Measurements from ENCODE around the gene FAM83G.
"Not testable (repeated sequence)": the region's sequence is repeated elsewhere in the genome, so short reads cannot be mapped to it uniquely, and the experiment has no call there.

FAM83G gene

GRCh38 chr17:19004421-19005136 is at the start of gene FAM83G:
Gene FAM83G, minus strand, starts transcription at chr17:19004764. Its CDS starts 723 bp downstream, at chr17:19004041.
- peak; percentile 77 to 92 for DNase-seq (ENCODE audit: low read depth in 1 of 2, low spot score in 1 of 2)

- DNase-seq (ENCODE audit: low read depth in 1 of 2, low spot score in 1 of 2): not testable (repeated sequence)
These were observed 44.3 kb upstream of the FAM83G start for GRCh38 chr17:19048826-19049225.

- DNase-seq (ENCODE audit: low read depth in 1 of 2, low spot score in 1 of 2): not testable (repeated sequence)
These were observed 42.9 kb upstream of the FAM83G start for GRCh38 chr17:19047510-19047909.

- not testable (repeated sequence) for DNase-seq (ENCODE audit: low read depth in 1 of 2, low spot score in 1 of 2)
These were observed 42.3 kb upstream of the FAM83G start, which contains the start of gene GRAP for GRCh38 chr17:19046782-19047375. Gene GRAP, minus strand, starts transcription at chr17:19046957. Its CDS starts 31 bp downstream, at chr17:19046926.

GRCh38 chr17:19044643-19045042 is 40.1 kb upstream of the FAM83G start:
- not testable (repeated sequence) for DNase-seq (ENCODE audit: low read depth in 1 of 2, low spot score in 1 of 2)

GRCh38 chr17:19043032-19043431 is 38.5 kb upstream of the FAM83G start:
- DNase-seq (ENCODE audit: low read depth in 1 of 2, low spot score in 1 of 2): not testable (repeated sequence)

- not testable (repeated sequence) for DNase-seq (ENCODE audit: low read depth in 1 of 2, low spot score in 1 of 2)
These were observed 37.8 kb upstream of the FAM83G start for GRCh38 chr17:19042369-19042768.

- not testable (repeated sequence) for DNase-seq (ENCODE audit: low read depth in 1 of 2, low spot score in 1 of 2)
These were observed 37.3 kb upstream of the FAM83G start for GRCh38 chr17:19041871-19042270.

GRCh38 chr17:19040350-19040749 is 35.8 kb upstream of the FAM83G start:
- not testable (repeated sequence) for DNase-seq (ENCODE audit: low read depth in 1 of 2, low spot score in 1 of 2)

- not testable (repeated sequence) for DNase-seq (ENCODE audit: low read depth in 1 of 2, low spot score in 1 of 2)
These were observed 34.2 kb upstream of the FAM83G start for GRCh38 chr17:19038730-19039129.

- DNase-seq (ENCODE audit: low read depth in 1 of 2, low spot score in 1 of 2): not testable (repeated sequence)
These were observed 33.4 kb upstream of the FAM83G start for GRCh38 chr17:19038007-19038406.

GRCh38 chr17:19037547-19037946 is 33.0 kb upstream of the FAM83G start:
- not testable (repeated sequence) for DNase-seq (ENCODE audit: low read depth in 1 of 2, low spot score in 1 of 2)

GRCh38 chr17:19036186-19036585 is 31.6 kb upstream of the FAM83G start:
- DNase-seq (ENCODE audit: low read depth in 1 of 2, low spot score in 1 of 2): not testable (repeated sequence)

GRCh38 chr17:19032377-19032988 is 27.9 kb upstream of the FAM83G start:
- DNase-seq (ENCODE audit: low read depth in 1 of 2, low spot score in 1 of 2): not testable (repeated sequence)

- peak in 1 of 2 donors; percentile 31 for DNase-seq (ENCODE audit: low read depth in 1 of 2, low spot score in 1 of 2)
These were observed 27.2 kb upstream of the FAM83G start for GRCh38 chr17:19031729-19032128.

GRCh38 chr17:19030771-19031449 is 26.3 kb upstream of the FAM83G start:
- DNase-seq (ENCODE audit: low read depth in 1 of 2, low spot score in 1 of 2): not testable (repeated sequence)

- DNase-seq (ENCODE audit: low read depth in 1 of 2, low spot score in 1 of 2): not testable (repeated sequence)
These were observed 25.2 kb upstream of the FAM83G start for GRCh38 chr17:19029740-19030139.

GRCh38 chr17:19028671-19029070 is 24.1 kb upstream of the FAM83G start:
- DNase-seq (ENCODE audit: low read depth in 1 of 2, low spot score in 1 of 2): not testable (repeated sequence)

GRCh38 chr17:19024101-19025078 is 19.8 kb upstream of the FAM83G start:
- no peak for DNase-seq (ENCODE audit: low read depth in 1 of 2, low spot score in 1 of 2)

Data from stimulated activated CD4-positive, alpha-beta T cell treated with anti-CD3 and anti-CD28 coated beads, Interleukin-15, amount 100 ng/mL, for 1 hour (primary cell).